COR-L47 (cell line): ENCODE data around the gene NEDD4L.
A peak's percentile ranks its signal among the peaks of the same experiment; 100 is the strongest.

ENCODE experiments used
- DNase-seq: peaks from one replicate; lab custom pipeline; 2025; lab: John Stamatoyannopoulos, UW

The NEDD4L gene

GRCh38 chr18:58319719-58320118 is 275.7 kb downstream of the NEDD4L start:
- no peak for DNase-seq

DNA sequence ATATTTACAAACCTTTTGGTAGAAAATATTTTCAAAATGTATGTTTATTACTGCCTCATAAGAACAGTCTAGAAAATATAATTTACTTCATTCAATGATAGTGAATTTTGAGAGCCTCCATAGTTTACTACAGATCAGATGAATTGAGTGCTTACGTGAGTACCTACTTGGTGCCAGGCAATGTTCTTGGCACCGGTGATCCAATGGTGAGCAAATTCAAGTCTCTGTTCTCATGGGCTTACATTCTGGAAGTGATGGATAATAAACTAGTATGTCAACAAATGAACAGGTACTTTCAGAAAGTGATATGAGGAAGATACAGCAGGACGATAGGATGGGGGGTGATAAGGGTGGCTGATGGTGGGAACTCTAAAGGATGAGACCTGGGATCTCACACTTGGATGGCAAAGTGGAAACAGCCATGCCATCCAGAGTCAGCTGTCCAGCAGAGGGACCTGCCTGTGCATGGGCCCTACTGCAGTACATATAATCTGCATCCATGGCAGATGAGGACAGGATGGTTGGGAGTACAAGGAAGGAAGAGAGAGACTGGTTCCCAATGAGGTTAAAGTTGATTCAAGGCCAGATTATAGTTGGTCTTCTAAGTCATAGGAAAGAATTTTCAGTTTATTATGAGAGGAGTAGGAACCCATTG is 277.0 kb downstream of the NEDD4L start:
- DNase-seq, result no peak

DNA sequence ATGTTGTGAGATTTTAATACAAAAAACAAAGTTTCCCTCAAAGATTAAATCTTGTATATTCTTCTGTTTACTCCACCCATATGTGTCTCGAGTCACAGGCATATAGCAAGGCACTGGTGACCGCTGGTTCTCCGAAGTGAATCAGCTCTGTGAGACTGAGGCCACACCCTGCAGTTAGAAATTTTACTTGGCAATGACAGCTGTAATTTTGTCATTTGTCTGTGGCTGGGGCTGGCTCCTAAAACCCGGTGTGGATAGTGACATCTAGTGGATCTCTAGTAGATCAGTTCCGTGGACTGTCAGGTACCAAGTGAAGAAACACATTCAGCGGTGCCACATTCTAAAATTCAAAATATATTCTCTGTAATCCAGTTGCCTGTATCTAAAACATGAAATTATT is 278.0 kb downstream of the NEDD4L start:
- peak; percentile 92 for DNase-seq

- no peak for DNase-seq
Observed at GRCh38 chr18:58322464-58322863, 278.4 kb downstream of the NEDD4L start.

DNA sequence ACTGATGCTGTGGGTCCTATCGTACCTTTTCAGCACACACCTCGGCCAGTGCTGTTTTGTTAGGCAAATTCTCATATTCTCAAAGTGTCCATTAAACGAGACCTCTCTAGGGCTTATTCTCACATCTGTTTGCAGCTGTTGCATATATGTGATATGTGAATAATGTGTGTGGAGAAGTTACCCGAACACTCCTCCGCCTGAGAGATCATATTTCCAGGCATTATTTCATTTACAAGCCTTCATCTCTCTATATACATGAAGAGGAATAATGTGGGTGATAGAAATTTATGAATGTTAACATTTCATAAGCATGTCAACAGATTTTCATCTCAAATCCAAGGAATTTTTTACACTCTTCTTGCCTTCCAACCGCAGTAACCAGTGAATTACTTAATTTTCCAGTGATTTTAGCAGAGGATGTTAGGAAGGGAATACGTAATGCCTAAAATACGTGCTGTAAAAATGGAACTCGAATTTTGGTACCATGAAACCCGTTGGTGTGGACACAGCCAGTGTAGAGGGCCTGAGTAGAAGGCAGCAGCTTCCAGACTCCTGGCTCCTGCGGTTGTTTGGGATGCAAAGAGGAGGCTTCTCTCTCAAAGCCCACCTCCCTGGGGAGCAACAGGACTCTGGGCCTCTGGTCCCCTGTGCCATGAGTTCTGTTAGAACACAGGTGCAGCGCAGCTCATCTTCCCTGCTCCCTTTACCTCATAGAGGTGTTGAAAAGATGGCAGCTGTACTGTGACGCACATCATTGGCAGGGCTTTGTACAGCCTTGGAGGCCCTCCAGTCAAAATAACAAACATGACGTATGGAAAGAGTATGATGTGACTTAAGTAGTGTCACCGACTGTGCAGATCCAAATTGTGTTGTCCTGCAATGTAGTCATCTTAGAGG is 280.1 kb downstream of the NEDD4L start:
- no peak for DNase-seq

DNA sequence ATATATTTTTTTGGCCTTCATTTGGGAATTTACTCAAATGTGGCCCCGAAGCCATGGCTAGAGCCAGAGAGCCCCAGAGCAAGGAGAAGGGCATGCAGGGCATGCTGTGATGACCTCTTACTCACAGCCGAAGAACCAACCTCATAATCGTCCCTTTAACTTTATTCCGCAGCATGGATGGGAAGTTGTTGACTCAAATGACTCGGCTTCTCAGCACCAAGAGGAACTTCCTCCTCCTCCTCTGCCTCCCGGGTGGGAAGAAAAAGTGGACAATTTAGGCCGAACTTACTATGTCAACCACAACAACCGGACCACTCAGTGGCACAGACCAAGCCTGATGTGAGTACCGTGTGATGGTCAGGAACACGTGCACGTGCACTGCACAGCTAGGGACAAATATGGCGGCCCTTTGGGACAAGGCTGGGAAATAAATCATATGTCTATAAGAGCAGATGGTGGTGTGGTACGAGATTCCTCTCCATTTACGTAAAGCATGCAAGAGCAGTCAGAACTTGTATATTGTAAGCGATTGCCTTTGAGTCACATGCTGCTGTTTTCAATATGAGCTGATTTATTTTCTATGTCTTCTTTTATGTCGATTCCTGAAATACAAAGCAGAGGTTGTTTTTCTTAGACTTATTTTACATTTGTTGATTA is 280.9 kb downstream of the NEDD4L start:
- DNase-seq, result no peak

DNA sequence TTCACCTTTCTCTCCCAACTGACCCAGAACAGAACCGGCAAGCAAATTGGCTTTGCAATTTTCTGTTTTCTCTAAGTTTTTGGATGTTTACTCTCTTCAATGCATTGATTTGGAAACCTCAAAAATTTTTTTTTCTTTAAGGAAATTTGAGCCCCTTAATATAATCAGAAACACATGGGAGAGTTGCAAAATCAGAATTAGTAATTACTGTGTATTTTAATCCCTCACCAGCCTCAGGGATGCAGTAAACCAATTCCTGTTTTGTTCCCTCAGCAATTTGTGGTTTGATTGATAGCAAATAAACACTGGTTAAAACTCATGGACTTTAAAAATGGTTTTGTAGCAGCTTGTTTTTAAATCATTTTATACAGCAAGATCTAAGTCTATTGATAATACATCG is 281.5 kb downstream of the NEDD4L start:
- DNase-seq, result no peak

- no peak for DNase-seq
Observed at GRCh38 chr18:58334061-58334460, 290.0 kb downstream of the NEDD4L start.

- DNase-seq, result peak; percentile 63
Observed at GRCh38 chr18:58335223-58335622, 291.2 kb downstream of the NEDD4L start.

DNA sequence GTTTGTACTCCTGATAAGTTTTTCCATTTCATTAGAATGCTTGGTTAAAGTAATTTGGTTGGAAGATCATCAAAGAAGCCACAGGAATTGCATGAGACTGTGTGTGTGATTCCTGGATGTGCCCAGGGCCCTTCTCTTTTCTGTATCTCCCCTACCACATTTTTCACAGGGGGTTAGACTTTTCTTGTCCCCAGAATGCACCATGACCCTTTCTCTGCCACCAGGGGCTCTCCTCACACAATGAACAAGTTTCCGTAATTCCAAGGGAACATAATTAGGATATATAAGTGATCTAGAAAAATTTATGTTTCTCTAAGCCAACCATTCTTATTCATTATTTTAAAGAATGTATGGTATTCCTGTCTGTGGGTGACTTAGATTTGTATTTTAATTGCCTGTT is 291.8 kb downstream of the NEDD4L start:
- no peak for DNase-seq

- DNase-seq, result no peak
Observed at GRCh38 chr18:58336605-58337004, 292.6 kb downstream of the NEDD4L start.

DNA sequence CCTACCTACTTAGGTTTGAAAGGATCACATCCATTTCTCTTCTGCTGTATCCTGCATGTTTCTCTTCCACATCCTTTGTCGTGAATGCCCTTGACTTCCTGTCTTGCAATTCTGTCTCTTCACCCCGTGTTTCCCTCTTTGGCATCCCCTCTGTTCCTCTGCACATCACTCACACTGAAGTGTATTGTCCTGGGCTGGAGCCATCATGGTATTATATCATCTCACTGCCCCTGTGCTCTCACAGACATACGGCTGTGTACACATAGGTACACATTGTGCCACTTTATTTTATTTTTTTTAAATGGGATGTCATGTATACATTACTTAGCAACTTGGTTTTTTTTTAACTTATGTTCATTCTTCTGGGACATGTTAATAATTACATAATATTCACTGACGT is 293.3 kb downstream of the NEDD4L start:
- DNase-seq, result no peak

GRCh38 chr18:58337686-58338085 is 293.7 kb downstream of the NEDD4L start:
- no peak for DNase-seq

DNA sequence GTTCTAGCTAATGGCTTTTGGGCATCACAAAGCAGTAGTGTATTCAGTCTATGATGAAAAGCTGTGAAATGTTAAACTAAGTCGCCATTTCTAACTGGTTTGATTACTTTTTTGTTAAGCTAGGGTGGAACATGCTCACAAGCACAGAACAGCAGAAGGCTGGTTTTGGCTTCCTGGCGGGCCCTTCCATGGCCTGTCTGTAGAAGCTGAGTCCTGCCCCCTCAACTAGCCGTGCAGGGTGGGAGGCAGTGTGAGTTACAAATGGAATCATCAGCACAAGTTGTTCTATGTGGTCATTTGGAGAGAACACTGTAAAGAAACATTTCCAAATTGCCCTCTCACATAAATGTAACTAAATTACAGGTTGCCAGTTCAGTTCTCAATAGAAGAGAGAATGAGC is 294.1 kb downstream of the NEDD4L start:
- DNase-seq, result no peak

DNA sequence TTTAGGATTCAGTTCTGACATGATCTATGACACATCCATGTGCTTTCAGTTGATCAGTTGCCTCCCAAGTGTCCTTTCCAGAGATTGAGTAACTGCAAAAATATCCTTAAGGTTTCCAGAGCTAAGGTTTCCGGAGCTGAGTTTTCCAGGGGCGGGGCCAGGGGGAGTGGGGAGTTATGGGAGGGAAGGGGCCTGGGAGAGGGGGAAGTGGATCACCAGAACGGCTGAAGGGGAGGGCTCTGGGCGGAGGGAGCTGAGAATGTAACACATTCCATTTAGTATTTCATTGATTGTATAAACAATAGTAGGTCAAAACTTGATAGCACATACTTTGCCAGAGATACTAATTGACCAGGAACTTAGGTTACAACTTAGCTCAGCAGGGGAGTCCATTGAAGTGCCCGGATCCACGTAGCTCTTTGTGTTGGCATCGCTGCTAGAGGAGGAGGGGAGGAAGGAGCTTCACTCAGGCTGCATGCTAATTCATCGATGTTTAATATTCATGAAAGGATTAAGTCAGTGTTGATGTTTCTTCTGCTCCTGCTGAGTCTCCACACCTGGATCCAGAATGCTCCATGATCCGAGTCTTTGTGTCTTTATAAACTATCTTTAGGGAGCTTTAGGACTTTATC is 295.1 kb downstream of the NEDD4L start:
- DNase-seq, result peak; percentile 67

DNA sequence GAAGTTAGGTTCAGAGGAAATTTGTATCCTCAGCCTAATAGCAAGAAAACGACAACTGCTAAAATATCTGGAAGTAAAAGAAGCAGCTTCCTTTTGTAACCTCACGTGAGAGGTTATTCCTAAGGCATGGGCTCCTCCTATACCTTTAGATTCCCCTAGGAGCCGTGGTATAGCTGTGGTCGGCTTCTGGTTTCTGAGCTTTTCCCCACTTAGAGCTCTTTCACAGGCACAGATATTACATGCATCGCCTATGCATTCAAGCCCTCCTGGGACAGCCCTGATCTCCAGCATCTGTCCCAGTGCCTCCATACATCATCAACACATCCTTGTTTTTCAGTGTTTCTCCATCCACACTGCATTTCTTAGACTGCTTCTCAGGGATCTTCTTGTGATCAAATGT is 295.9 kb downstream of the NEDD4L start:
- DNase-seq, result no peak

- no peak for DNase-seq
Observed at GRCh38 chr18:58341916-58342315, 297.9 kb downstream of the NEDD4L start.

DNA sequence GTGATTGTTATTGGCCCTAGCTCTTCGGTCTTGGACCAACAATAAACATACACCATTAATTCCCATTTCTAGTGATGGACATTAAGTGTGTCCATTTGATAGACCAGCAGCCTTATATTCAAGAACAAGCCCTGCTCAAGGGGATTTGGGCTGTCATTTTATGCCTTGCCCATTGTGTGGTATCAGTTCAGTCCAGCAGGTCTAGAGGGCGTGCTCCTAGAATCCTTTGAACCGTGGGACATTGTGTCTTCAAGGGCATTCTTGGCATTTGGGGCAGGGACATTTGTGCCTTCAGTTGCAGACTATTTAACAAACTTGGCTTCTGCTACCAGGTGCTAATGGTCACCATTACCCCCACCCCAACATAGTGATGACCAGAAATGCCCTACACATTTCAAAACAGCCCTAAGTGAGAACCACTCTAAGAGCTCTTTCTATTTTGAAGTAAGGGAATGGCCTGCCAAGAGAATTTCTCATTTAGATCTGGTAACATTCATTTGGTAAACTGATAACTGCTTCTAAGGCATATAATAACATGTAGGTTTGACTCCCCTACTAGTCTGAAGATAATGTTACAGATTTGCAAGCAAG is 300.1 kb downstream of the NEDD4L start:
- DNase-seq, result no peak

GRCh38 chr18:58344861-58345463 is 300.9 kb downstream of the NEDD4L start:
- no peak for DNase-seq

DNA sequence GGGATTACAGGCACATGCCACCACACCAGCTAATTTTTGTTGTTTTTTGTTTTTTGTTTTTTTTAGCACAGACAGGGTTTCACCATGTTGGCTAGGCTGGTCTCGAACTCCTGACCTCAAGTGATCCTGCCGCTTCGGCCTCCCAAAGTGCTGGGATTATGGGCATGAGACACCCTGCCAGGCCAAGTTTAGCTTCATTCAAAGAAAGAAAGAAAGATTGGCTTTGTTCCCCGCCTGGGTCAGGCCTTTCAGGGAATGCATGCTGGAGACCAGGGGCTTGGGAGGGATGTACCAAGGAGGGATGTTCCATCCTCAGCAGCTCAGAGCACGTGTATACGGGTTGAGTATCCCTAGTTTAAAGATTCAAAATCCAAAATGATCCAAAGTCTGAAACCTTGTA is 301.8 kb downstream of the NEDD4L start:
- no peak for DNase-seq

DNA sequence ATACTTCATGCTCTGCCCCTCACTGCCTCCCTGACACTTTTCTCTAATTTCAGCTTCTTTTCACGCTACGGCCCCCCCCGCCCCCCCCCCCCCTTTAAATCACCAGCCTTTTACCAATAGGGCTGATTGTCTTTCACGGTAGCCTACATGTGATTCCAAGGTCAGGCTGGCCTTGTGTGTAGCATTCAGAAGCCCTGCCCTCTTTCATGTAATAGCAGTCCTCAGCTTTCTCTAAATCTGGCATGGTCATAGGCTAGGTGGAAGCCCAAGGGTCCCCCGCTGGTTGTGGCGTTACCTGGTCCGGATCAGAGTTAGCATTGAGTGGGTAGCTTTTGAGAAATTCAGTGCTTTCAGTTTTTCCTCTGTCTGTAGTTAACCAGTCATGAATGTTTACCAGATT is 303.1 kb downstream of the NEDD4L start:
- DNase-seq, result no peak

DNA sequence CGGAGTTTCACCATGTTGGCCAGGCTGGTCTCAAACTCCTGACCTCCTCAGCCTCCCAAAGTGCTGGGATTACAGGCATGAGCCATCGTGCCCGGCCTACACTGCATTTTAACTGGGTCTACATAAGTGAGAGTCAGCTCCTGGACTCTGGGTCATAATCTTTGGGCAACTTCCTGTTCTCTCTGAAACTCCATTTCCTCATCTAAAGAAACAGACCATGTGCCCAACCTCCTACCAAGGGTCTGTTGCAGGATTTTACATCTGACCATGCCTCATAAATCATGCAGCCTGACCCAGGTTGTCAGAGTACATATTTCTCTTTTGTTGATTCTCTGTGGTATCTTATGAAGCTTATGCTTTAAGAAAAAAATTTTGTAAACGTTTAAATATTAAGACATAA is 304.5 kb downstream of the NEDD4L start:
- DNase-seq, result no peak
